Heart left ventricle (tissue), 13 donors: Measurements from ENCODE around the gene MKLN1.

Experiments
- CTCF ChIP-seq, 12 donors: fragments of 200-600 bp; sonication (generic) in 4 of 12; IDR thresholded peaks; one replicate each; pipeline versions ENCODE4 v1.5.0 to v1.8.0; 2018 to 2022; ENCODE audit warnings: antibody characterized with exemption in 12 of 12, mild to moderate bottlenecking in 5 of 12
- POLR2A ChIP-seq, 2 donors: fragments of 450-650 bp; IDR thresholded peaks; one replicate each; pipeline ENCODE4 v1.6.1; 2017; ENCODE audit warnings: antibody characterized with exemption in 2 of 2, mild to moderate bottlenecking in 2 of 2, moderate library complexity in 2 of 2
- donor health status: ischemic (EF 13 %, LVEDD 7.1; RV severe dilation, severe dysfunction).
- donor health status: DM: no; HTN: yes; CAD: no.
- donor health status: DM: no; HTN: no; CAD: no.
- donor health status: ischemic (EF 25% LVEDD 6.9; RV normal size, moderate dysfunction).
- donor health status: ischemic (EF 25% LVEDD 5.7; RV mildly dilated, moderate dysfunction).
- donor health status: ischemic (EF 35%, LVEDD 5.7; RV mildly dilated, moderate dysfunction).
- donor health status: nonischemic (EF 11% LVEDD 7.7; RV severe dilation, severe dysfunction).
- donor health status: DM: yes; HTN: yes; CAD: no.
- donor health status: PGD.
- donor health status: ischemic (EF 29% LVEDD 5.4; RV normal size, mild dysfunction).
- donor health status: nonischemic (EF 23%, LVEDD 6.1; RV moderate dilation, normal function).

GRCh38 chr7:131431289-131431688 is 103.6 kb downstream of the MKLN1 start:
- no peak for TF ChIP-seq CTCF (IDR thresholded peaks at IDR 0.05)
- no peak for TF ChIP-seq POLR2A (IDR thresholded peaks at IDR 0.05)
